Left lung (tissue), 10 donors: Measurements from ENCODE around the gene GINS1. TPM values are rescaled to one million over a fixed set of nuclear protein-coding genes. Genes with fewer than 3 reads are reported as not detected.

ENCODE experiments used
- ATAC-seq: fragments of 200-7000 bp; cut with Tn5 transposase; one replicate; pipeline ENCODE4 v1.9.1; 2020; ENCODE audit warnings: moderate library complexity
- DNase-seq, 4 donors: peaks; one replicate each; pipeline ENCODE4 v3.0.0-alpha.2; 2013 to 2020
- H3K27ac ChIP-seq, 2 donors: fragments of 200-600 bp; sonication (generic) in 1 of 2; one replicate each; pipeline versions ENCODE4 v1.5.0 to v1.8.0; 2020 to 2021
- H3K27me3 ChIP-seq, 2 donors: fragments of 200-600 bp; sonication (generic) in 1 of 2; one replicate each; pipeline versions ENCODE4 v1.5.0 to v1.8.0; 2020 to 2021
- H3K36me3 ChIP-seq, 2 donors: fragments of 200-600 bp; sonication (generic) in 1 of 2; one replicate each; pipeline versions ENCODE4 v1.5.0 to v1.8.0; 2020 to 2021
- H3K4me1 ChIP-seq, 2 donors: fragments of 200-600 bp; one replicate each; pipeline ENCODE4 v1.8.0; 2021
- H3K4me3 ChIP-seq, 2 donors: fragments of 200-600 bp; sonication (generic) in 1 of 2; one replicate each; pipeline versions ENCODE4 v1.5.0 to v1.8.0; 2020 to 2021; ENCODE audit warnings: mild to moderate bottlenecking in 1 of 2
- H3K9me3 ChIP-seq, 2 donors: fragments of 200-600 bp; sonication (generic) in 1 of 2; one replicate each; pipeline versions ENCODE4 v1.5.0 to v1.8.0; 2020 to 2021
- intact Hi-C, 2 donors: fragments of 100-400 bp; cut with DNase I; formaldehyde crosslinking; loops; one replicate each; pipeline versions ENCODE4 v1.11.2 to v1.14.2; 2022
- polyA plus RNA-seq, 6 donors: library from polyadenylated mRNA; unstranded; fragments of 120-200 nt; gene quantifications; one replicate each; pipeline ENCODE4 v1.2.1, GENCODE V29; 2013; ENCODE audit not compliant: insufficient read length in 6 of 6
- total RNA-seq, 2 donors: library from RNA; stranded (reverse); fragmentation: NEBNext Ultra II Directional; extraction: Animal tissue kit (Norgen Biotek cat#: 25700); gene quantifications; one replicate each; pipeline ENCODE4 v1.2.1, GENCODE V29; 2021
- TF ChIP-seq, protein P1 (sequence below), 2 donors: fragments of 200-600 bp; sonication (generic) in 1 of 2; IDR thresholded peaks; one replicate each; pipeline versions ENCODE4 v1.5.0 to v1.8.0; 2021; ENCODE audit warnings: antibody characterized with exemption in 2 of 2
- donor health status: DM: no; HTN: yes; CAD: no.
- donor health status: DM: no; HTN: no; CAD: no.

The GINS1 gene
- total and polyA plus RNA-seq, 8 donors: 4.8 to 22.9 (median 15.5) TPM

DNA sequence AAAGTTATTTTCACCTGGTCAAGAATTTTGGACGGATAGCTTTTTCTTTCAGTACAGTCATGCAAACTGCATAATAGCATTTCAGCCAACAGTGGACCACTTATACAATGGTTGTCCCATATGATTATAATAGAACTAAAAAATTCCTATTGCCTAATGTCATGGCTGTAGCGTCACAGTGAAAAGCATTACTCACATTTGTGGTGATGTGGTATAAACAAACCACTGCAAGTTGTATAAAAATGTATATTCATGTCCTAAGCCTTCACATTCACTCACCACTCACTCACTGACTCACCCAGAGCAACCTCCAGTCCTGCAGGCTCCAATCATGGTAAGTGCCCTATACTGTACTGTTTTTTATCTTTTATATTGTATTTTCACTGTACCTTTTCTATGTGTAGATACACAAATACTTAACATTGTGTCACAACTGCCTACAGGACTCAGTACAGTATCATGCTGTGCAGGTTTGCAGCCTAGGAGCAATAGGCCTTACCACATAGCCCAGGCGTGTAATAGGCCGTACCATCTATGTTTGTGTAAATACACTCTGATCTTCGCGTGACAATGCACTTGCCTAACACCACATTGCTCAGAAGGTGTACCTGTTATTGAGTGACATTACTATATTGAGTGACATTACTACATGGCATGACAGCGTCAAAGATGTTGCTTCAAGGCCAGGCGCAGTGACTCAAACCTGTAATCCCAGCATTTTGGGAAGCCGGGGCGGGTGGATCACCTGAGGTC is 34.7 kb upstream of the GINS1 start:
- TF ChIP-seq, protein P1, sequence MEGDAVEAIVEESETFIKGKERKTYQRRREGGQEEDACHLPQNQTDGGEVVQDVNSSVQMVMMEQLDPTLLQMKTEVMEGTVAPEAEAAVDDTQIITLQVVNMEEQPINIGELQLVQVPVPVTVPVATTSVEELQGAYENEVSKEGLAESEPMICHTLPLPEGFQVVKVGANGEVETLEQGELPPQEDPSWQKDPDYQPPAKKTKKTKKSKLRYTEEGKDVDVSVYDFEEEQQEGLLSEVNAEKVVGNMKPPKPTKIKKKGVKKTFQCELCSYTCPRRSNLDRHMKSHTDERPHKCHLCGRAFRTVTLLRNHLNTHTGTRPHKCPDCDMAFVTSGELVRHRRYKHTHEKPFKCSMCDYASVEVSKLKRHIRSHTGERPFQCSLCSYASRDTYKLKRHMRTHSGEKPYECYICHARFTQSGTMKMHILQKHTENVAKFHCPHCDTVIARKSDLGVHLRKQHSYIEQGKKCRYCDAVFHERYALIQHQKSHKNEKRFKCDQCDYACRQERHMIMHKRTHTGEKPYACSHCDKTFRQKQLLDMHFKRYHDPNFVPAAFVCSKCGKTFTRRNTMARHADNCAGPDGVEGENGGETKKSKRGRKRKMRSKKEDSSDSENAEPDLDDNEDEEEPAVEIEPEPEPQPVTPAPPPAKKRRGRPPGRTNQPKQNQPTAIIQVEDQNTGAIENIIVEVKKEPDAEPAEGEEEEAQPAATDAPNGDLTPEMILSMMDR (IDR thresholded peaks at IDR 0.05): no peak
- Histone ChIP-seq H3K27me3 (no peaks in the 10 kb centered on the region), H3K9me3 (no peaks in the 10 kb centered on the region), H3K4me1 (no peaks in the 10 kb centered on the region), H3K4me3 (no peak overlapping the region), H3K27ac (no peak overlapping the region), H3K36me3 (no peaks in the 10 kb centered on the region)
- no peak for DNase-seq
- intact Hi-C loops: no loop called here
- ATAC-seq: no peak

GRCh38 chr20:25374842-25375241 is 32.6 kb upstream of the GINS1 start:
- intact Hi-C loops: no loop called here
- Histone ChIP-seq H3K4me1 (no peaks in the 10 kb centered on the region), H3K27me3 (no peaks in the 10 kb centered on the region), H3K4me3 (no peak overlapping the region), H3K36me3 (no peaks in the 10 kb centered on the region), H3K27ac (no peak overlapping the region), H3K9me3 (no peaks in the 10 kb centered on the region)
- TF ChIP-seq, protein P1 (IDR thresholded peaks at IDR 0.05): no peak
- ATAC-seq (no peak), DNase-seq (no peak)

- H3K9me3 ChIP-seq: no peaks in the 10 kb centered on the region
- H3K4me3 ChIP-seq: no peak overlapping the region
- DNase-seq: no peak
- H3K27ac ChIP-seq: no peak overlapping the region
- no peaks in the 10 kb centered on the region for H3K27me3 ChIP-seq
- intact Hi-C loops: no loop called here
- H3K36me3 ChIP-seq: no peaks in the 10 kb centered on the region
- ATAC-seq: no peak
- TF ChIP-seq, protein P1 (IDR thresholded peaks at IDR 0.05): no peak
- H3K4me1 ChIP-seq: no peaks in the 10 kb centered on the region
Measured at GRCh38 chr20:25376236-25376635, 31.2 kb upstream of the GINS1 start.

- no peaks in the 10 kb centered on the region for H3K9me3 ChIP-seq
- H3K27me3 ChIP-seq: no peaks in the 10 kb centered on the region
- no peaks in the 10 kb centered on the region for H3K36me3 ChIP-seq
- TF ChIP-seq, protein P1 (IDR thresholded peaks at IDR 0.05): no peak
- no peak overlapping the region for H3K27ac ChIP-seq
- H3K4me3 ChIP-seq: no peak overlapping the region
- H3K4me1 ChIP-seq: no peaks in the 10 kb centered on the region
- intact Hi-C loops: no loop called here
- no peak for DNase-seq
- ATAC-seq: no peak
Measured at GRCh38 chr20:25376886-25377285, 30.6 kb upstream of the GINS1 start.

DNA sequence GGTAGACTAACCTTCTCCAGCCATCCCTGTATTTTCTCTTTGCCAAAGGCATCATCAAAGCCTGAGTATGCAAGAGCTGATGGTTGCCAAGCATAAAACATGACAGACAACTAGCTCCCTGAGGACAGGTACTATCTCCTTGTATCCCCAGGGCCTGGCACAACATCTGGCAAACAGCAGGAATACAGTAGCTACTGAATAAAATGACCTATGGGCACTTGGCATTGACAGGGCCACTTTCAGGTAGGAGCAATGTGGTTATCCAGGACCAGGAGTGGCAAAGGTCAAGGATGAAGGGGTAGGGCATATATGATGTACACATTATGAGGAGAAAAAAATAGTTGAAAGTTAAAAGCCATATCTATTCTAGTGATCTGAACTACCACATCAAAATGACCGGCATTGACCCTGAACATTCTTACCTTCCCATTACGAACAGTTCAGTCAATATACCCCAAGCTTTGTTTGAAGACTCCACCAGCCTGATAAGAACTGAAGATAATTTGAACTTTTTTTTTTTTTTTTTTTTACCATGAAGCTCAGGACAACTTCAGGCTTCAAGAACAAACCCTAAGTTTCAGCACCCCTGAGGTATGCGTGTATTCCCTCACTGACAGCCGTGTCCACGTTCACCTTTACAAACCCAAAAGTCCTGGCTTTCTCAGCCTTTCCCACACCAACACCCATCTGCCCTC is 29.1 kb upstream of the GINS1 start:
- Histone ChIP-seq H3K4me1 (no peaks in the 10 kb centered on the region), H3K27me3 (no peaks in the 10 kb centered on the region), H3K4me3 (no peak overlapping the region), H3K9me3 (no peaks in the 10 kb centered on the region), H3K27ac (no peak overlapping the region), H3K36me3 (peaks cover 0 to 5% of the 10 kb centered on the region in 2 donors)
- TF ChIP-seq, protein P1 (IDR thresholded peaks at IDR 0.05): no peak
- ATAC-seq: no peak
- intact Hi-C loops: no loop called here
- no peak for DNase-seq
